ENCODE results near the gene RBCK1.
A peak's percentile ranks its signal among the peaks of the same experiment; 100 is the strongest.

RBCK1 gene

DNA sequence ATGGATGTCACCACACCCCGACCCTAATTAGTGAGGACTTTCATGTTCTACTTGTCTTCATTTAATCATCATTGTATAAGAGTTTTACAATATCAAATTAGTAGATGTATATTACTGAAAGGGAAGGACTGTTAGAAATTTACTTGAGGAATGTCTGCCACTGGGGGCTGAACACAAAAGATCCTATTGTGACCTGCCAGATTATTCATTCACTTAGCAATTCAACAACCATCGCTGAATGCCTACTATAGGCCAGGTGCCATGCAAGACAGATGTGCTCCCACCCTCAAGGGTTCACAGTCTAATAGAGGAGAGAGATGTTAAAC lies 8.0 kb upstream of the RBCK1 start:
- no peak for DNase-seq

DNA sequence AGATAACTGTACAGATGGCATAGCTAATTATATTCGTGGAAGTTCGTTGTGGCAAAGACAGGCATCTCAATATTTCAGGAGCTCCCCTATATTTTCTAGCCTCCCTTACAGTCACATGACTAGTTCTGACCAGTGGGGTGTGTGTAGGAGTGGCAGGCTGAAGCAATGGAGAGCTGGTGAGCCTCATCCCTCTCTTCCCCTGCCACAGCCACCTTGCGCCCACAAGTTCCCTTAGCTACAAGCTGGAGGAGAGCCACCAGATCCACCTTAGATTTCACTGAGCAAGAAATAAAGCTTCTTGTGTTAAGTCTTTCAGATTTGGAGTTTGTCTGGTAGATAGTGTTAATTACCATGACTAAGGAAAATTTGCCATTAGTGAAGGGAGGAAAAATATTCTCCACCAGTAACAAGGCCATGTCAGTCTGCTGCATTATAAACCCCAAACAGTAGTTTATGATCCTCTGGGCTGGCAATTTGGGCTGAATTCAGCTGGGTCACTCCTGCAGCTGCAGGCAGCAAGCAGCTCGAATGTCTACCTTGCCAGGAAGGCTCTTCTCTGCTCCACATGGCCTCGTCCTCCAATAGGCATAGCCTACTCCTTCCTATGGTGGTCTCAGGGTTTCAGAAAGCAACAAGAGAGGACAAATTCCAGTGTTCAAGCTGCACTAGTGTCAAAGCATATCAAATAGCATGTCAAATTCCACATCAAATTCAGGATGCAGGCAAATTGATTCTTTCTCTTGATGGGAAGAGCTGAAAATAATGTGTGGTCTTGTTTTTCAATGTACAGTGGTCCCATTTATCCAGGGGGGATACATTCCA lies 7.4 kb upstream of the RBCK1 start:
- no peak for DNase-seq

DNA sequence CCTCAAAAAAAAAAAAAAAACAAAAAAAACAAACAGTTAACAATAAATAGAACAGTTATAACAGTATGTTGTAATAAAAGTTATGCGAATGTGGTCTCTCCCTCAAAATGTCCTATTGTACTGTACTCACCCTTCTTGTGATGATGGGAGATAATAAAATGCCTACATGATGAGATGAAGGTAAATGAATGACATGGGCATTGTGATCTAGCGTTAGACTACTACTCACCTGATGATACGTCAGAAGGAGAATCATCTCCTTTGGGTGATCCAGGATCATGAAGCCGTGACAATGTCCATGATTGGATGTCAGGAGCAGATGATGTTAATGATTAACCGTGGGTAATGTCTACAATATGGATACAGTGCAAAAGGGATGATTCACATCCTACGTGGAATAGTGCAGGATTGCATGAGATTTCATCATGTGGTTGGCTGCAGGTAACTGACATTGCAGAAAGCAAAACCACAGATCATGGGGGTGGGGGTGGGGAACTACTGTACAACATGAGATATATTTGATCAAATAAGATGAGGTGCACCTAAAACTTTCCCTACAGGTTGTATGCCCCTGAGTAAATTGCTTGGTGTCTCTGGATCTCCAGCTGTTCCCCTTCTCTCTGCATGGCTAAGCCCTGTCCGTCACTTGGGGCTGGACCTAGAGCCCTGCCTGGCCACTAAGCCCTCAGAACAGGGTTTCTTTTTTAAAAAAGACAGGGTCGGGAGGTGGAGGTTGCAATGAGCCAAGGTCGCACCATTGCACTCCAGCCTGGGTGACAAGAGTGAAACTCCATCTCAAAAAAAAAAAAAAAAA lies 6.2 kb upstream of the RBCK1 start:
- DNase-seq = no peak

DNA sequence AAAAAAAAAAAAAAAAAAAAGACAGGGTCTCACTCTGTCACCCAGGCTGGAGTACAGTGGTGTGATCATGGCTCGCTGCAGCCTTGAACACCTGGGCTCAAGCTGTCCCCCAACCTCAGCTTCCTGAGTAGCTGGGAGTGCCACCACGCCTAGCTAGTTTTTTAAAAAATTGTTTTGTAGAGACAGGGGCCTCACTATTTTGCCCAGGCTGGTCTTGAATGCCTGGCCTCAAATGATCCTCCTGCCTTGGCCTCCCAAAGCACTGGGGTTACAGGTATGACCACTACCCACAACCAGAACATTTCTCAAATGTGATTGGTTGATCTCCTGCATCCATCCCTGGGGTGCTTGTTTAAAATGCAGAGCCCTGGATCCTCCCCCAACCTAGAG lies 5.6 kb upstream of the RBCK1 start:
- no peak for DNase-seq

DNA sequence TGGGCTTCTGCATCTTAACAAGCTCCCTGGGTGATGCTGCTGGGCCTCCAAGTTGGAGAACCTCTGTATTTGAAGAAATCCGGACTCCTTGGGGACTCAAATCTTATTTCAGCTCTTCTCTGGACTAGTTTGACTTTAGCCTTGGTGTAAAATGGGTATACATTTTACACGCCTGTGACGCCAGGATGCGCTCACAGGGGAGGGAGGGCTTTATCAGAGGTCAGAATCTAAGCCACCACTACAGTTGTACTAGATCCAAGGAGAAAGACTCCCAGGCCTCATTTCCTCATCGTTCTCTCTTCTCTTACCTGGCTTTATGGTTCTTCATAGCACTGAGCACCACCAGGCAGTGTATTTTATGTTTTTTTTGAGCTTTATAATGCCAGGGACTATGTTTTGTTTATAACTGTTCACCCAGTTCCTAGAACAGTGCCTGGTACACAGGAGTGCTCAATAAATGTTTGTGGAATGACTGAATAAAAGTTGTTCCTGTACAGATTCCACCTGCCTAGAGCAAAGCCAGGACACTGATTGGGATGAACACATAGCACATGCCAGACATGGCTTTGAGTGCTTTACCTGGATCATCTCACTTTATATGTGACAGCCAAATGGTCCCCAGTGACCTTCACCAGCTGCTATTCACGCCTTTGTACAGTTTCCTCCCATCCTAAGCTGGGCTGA lies 5.1 kb upstream of the RBCK1 start:
- DNase-seq = no peak

DNA sequence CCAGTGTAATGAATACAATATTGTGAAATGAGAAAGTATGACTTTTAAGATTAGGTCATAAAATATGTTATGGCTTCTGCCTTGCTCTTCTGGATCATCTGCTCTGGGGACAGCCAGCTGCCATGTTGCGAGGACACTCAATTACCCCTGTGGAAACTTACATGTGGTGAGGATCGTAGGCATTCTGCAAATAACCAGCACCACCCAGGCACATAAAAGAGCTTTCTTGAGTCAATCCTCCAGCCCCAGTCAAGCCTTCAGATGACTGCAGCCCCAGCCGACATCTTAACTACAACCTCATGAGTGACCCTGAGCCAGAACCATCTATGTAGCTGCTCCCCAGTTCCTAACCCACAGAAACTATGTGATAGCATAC lies 4.5 kb upstream of the RBCK1 start:
- DNase-seq = no peak

DNA sequence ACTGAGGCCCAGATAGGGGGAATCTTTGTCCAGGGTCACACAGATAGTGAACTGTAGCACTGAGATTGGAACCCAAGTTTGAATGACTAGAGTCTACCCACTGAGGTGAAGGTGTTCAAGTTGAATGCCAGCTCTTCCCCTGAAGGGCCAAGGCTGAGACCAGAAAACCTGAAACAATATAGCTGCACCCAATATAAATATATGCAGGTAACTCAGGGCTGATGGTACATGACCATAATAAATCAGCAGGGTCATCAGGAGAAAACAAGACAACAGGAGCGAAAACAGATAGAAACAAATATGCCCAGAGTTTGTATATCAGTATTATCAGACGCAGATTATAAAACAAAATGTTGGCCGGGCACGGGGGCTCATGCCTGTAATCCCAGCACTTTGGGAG lies 4.0 kb upstream of the RBCK1 start:
- no peak for DNase-seq

DNA sequence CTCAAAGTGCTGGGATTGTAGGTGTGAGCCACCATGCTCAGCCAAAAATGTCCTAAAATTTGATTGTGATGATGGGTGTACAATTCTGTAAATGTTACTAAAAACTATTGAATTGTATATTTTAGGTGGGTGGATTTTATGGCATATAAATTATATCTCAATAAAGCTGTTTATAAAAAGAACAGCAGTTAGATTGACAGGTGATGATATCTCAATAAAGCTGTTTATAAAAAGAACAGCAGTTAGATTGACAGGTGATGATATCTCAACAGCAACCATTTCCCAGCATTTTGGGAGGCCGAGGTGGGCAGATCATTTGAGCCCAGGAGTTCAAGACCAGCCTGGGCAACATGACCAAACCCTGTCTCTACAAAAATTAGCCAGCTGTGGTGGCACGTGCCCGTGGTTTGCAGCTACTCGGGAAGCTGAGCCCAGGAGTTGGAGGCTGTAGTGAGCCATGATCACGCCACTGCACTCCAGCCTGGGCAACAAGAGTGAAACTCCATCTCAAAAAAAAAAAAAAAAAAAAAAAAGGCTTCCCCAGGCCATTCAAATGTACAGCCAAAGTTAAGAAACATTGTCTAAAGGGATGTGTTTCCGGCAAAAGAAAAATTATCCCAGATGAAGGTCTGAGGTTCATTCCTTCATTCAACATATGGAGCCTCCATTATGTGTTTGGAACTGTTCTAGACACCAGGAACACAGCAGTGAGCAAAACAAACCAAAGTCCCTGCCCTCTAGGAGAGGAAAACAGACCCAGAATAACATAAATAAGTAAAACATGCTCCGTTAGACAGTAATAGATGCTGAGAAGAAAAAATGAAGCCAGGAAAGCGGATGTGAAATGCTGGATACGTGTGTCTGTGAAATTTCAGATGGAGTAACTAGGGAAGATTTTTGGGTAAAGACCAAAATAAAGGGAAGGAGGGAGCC lies 1.6 kb upstream of the RBCK1 start:
- DNase-seq = no peak

DNA sequence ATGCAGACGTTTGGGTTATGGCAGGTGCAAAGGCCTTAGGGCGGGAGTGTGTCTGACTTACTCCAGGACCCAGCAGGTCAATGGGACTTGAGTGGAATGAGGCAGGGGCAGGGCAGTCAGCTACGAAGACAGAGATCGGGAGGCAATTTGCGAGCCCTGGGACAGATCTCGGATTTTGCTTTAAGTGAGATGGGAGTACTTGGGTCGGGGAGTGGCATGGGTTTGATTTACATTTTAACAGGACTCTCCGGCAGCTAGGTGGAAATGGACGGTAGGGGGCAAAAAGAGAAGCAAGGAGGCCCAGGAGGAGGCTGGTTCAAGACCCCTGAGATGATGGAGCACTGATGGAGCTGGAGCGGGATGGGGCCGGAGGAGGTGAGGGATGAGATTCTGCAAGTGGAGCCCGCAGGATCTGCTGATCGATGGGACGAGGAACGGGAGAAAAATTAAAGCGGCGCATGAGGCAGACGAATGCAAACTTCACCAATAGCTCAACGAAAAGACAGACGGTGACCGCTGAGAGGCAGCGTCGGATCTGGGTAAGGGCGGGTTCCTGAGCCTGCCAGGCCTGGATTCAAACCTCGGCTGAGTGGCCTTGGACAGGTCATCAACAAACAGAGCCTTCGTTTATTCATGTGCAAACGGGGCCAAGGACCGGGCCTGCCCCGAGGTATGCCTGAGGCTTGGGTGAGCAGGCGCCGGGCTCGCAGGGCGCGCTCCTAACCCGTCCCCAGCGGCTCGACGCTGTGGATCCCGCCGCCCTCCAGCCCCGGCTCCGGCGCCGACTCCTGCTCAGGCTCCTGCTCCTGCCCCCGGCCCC lies 756 bp upstream of the RBCK1 start:
- peak; percentile 82 for DNase-seq

DNA sequence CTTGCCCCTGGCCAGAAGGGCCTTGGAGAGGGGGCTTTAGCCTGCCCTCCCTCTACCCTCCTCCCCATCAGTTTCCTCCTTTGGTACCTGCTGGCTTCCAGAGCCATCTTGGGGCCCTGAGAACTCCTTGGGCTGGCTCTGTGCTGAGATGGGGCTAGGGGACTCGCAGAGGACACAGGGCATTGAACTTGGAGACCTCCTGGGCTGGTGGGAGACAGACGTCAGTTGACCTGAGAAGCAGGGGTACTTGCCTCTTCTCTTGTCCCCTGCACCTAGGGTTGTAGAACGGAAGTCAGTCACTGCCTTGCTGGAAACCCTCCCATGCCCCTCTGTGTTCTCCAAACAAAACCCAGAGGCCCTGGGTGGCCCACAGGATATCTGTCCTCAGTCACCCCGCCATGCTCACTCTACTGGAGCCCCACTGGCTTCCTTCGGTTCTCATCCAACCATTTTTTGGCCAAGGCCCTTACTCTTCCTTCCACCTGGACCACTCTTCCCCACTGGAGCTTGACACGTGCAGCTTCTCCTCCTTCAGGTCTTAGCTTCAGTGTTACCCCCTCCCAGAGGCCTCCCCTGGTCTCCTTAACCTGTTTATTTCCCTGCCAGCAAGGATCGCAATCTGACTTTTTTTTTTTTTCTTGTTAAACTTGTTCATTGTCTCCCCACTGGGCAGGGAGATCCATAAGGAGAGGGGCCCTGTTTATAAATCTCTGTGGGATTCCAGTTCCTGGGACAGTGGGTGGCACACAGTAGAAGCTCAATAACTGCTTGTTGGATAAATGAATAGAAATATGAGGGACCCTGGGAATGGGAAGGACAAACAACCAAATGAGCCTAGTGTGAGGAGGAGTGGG lies 971 bp downstream of the RBCK1 start:
- peak; percentile 47 for DNase-seq

DNA sequence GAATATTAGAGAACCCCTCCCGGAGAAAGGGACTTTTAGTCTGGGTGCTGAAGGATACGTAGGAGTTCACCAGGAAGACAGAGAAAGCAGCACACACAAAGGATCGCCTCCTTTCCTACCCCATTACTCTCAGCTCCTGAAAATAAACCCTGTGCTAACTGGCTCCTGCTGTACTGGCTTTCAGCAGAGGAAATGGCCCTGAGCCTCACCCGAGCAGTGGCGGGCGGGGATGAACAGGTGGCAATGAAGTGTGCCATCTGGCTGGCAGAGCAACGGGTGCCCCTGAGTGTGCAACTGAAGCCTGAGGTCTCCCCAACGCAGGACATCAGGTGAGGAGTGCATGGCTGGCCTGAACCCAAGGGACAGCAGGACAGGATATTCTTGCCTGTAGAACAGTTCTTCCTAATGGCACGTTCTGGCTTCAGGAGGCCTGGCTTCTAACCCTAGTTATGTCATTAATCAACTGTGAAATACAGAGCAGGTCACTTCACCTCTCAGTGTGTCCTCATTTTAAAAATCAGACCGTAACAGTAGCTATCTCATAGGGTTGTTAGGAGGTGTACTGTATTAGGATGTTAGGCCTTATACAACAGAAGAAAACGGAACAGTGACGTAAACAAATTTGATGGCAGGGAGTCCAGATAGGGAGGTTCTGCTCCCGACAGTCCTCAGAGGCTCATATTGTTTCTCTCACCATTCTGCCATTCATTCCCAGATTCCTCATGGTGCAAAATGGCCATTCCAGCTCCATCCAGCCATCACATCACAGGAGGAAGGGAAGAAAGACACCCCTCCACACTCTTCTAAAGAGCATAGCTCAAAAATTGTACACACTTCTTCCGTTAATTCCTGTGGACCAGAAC lies 1.8 kb downstream of the RBCK1 start:
- peak; percentile 30 for DNase-seq

DNA sequence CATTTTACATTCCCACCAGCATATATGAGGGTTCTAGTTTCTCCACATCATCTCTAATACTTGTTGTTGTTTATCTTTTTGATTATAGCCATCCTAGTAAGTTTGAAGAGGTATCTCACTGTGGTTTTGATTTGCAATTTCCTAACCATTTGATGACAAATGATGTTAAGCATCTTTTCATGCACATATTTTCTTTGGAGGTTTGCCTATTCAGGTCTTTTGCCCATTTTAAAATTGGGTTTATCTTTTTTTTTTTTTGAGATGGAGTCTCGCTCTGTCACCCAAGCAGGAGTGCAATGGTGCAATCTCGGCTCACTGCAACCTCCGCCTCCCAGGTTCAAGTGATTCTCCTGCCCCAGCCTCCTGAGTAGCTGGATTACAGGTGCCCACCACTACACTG lies 4.0 kb downstream of the RBCK1 start:
- no peak for DNase-seq

DNA sequence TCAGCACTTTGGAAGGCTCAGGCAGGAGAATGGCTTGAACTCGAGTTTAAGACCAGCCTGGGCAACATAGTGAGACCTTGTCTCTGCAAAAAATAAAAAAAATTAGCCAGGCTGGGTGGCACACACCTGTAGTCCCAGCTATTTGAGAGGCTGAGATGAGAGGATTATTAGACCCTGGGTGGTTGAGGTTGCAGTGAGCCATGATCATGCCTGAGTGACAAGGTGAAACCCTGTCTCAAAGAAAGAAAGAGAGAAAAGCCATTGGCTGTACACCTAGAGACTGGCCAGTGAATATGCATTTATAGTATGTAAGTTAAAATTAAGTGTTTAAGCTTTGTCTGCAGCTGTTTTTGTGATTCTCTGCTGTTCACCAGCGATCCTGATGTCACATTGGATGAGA lies 6.1 kb downstream of the RBCK1 start:
- no peak for DNase-seq

DNA sequence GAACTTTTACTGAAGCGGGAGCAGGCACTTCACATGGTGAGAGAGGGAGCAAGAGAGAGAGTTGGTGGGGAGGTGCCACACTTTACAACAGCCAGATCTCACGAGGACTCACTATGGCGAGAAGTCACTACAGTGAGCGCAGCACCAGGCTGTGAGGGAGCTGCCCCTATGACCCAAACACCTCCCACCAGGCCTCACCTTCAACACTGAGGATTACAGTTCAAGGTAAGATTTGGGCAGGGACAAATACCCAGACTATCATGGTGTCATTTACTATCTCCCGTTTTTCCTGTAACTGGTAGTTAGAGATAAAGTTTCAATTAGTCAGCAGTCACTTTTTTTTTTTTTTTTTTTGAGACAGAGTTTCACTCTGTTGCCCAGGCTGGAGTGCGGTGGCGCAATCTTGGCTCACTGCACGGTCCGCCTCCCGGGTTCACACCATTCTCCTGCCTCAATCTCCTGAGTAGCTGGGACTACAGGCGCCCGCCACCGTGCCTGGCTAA lies 7.8 kb downstream of the RBCK1 start:
- DNase-seq = no peak

DNA sequence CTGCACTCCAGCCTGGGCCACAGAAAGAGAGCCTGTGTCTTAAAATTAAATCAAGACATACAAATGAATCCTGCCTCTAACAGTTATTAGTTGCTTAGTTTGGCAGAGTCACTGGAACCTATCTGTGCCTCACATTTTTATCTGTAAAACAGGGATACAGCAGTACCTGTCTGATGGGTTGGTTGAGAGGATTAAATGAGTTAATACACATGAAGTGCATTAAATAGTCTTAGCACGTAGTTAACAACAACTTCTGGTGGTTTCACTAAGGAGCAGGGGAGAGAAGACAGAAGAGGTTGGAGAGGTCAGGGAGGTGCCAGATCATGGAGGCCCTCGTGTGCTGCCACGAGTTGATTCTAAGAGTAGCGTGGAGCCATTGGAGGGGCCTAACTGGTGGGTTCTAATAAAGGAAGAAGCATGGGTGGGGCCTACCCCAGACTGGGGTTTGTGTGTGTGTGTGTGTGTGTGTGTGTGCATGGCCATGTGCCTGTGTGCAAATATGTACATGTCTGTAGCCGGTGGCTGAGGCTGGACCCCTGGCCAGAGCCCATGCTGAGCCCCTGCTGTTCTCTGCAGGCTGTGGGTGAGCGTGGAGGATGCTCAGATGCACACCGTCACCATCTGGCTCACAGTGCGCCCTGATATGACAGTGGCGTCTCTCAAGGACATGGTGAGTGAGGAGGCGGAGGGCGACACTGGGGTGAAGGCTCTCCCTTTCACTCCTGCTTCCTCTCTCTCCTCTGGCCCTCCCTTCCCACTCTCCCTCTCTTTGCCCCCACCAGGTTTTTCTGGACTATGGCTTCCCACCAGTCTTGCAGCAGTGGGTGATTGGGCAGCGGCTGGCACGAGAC lies 9.1 kb downstream of the RBCK1 start:
- DNase-seq = no peak

DNA sequence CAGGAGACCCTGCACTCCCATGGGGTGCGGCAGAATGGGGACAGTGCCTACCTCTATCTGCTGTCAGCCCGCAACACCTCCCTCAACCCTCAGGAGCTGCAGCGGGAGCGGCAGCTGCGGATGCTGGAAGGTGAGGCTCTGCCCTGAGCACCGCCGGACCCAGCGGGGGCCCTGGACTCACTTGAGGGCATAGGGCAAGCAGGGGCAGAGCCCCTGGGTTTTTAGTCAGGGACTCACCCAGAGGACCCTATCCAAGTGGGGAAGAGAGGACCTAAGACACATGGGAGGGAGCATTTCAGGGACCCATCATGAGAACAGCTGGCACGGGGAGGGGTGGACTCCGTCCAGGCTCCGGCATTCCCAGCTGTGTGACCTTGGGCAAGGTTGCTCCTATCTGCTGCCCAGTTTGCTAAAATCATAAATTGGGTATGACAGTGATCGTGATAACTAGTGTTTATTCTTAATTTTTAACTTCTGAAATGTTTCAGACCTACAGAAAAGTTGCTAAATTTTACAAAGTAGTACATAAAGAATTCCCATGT lies 9.8 kb downstream of the RBCK1 start:
- DNase-seq = no peak

DNA sequence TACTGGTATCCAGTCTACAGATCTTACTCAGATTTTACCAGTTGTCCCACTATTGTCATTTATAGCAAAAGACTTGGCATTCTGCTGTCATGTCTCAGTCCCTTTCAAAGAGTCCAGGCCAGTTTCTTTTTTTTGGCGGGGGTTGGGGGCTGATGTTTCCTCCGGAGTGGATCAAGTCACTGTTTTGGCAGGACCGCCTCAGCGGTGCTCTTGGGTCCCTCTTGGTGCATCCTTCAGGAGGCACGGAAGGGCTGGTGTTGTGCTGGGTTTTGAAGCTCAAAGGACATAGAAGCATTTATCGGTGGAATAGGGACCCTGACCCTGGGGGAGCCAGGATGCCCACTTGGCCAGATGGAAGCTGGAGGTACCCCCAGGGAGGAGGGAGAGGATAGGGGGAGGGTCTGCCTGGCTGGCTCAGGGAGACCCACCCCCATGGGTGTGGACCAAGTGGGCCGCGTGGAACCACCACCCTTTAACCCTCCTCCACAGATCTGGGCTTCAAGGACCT lies 10.8 kb downstream of the RBCK1 start:
- no peak for DNase-seq

DNA sequence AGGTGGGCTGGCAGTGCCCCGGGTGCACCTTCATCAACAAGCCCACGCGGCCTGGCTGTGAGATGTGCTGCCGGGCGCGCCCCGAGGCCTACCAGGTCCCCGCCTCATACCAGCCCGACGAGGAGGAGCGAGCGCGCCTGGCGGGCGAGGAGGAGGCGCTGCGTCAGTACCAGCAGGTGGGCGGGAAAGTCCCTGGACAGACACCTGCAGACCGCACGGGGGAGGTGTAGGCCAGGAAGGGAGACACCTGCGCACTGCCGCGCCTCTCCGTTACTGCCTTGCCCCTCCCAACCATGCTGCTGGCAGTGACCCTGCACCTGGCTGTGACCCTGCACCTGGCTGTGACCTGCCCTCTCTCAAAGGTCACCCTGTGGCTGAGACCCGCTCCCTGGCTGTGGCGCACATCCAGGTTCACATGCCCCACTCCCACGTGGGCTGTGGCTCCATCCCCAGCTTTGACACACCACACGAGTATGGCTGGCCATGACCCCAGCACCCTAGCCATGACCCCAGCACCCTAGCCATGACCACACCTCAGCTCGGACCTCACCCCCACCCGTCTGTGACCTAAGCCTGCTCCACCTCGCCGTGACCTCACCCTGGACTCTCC lies 11.6 kb downstream of the RBCK1 start:
- no peak for DNase-seq
